HG03095 (cell line): ENCODE measurements around the gene DUSP1.

Experiments
- ATAC-seq: cut with Tn5 transposase; IDR thresholded peaks from one replicate; pipeline ENCODE4 v1.9.1; 2021; ENCODE audit warnings: moderate library complexity; ENCODE audit not compliant: unreplicated experiment

Gene DUSP1

GRCh38 chr5:172745838-172746237 is 25.2 kb downstream of the DUSP1 start:
- ATAC-seq, result no peak

DNA sequence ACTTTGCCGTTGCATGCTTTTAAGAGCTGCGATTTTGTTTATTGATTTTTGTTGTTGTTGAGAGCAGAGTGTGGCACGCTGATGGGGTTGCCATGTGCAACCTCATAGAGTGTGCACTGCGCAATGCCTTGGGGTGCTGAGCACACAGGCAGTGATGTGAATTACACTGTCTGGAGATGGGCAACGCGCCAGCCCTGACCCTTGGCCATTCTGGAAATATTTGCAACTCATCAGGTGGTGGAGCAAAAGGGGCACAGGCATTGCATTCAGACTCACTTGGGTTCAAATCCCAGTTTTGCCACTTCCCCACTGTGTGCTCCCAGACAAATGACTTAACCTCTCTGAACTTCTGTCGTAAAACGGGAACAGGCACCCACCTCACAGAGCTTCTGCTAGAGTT is 25.6 kb downstream of the DUSP1 start:
- ATAC-seq, result no peak

- ATAC-seq, result no peak
Measured at GRCh38 chr5:172744123-172745104, 26.6 kb downstream of the DUSP1 start.

GRCh38 chr5:172743112-172743959 is 27.7 kb downstream of the DUSP1 start:
- no peak for ATAC-seq

DNA sequence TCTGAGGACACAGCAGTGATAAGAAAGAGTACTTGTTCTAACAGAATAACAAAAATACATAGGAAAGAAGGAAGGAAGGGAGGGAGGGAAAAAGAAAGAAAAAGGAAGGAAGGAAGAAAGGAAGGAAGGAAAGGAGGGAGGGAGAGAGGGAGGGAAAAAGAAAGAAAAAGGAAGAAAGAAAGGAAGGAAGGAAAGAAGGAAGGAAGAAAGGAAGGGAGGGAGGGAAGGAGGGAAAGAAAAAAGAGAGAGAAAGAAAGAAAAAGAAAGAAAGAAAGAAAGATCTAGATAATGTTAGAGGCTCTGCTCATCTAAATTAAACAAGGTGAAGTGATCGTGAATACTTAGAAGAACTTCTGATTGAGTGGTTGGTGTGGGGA is 29.8 kb downstream of the DUSP1 start:
- no peak for ATAC-seq

DNA sequence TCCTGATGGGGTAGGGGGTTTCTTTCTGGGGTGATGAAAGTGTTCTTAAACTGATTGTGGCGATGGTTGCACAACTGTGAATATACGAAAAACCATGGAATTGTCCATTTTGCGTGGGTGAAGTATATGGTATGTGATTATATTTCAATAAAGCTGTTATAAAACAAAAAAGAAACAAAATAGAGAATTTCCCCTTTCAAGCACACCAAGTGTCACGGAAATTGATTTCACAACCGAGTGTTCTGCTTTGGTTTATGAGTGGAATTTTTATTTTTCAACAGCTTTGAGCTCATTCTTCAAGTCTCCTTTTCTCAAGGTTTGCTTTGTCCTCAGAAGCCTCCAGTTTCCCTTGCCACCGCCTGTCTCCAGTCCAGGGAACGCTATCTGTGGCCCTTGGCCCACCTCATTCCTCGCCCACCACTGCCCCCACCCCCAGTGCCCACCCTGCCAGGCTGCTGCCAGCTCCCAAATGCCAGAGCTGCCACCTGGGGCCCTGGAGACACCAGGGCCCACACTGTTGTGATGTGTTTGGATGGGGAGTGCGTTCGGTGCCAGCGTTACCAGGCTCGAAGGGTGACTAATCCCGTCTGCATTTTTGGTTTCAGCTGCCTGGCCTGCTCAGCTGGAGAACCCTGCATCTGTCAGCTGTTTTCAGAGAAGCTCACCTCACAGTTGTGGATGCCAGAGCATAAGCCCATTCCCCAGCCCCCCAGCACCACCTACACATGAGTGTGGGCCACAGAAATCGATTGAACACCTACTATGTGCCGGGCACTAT is 30.4 kb downstream of the DUSP1 start:
- ATAC-seq, result no peak

GRCh38 chr5:172739375-172739774 is 31.6 kb downstream of the DUSP1 start:
- no peak for ATAC-seq

GRCh38 chr5:172736508-172737135 is 34.4 kb downstream of the DUSP1 start:
- no peak for ATAC-seq

GRCh38 chr5:172735141-172735831 is 35.7 kb downstream of the DUSP1 start:
- no peak for ATAC-seq

DNA sequence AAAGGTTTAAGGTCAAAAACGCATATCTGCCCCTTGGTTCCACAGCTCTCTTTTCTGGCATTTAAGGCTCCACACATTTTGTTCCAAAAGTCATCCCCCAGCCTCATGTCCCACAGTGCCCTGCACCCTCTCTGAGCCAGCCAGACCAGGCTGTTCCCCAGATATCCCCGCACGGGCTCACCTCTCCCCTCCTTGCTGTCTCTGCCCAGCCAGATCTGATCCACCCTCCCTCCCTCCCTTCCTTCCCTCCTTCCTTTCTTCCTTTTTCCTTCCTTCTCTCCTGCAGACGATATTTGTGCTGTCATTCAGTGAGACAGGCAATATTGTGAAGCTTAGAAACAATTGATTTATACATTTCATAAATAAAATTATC is 37.0 kb downstream of the DUSP1 start:
- no peak for ATAC-seq

GRCh38 chr5:172733131-172733973 is 37.6 kb downstream of the DUSP1 start:
- no peak for ATAC-seq

DNA sequence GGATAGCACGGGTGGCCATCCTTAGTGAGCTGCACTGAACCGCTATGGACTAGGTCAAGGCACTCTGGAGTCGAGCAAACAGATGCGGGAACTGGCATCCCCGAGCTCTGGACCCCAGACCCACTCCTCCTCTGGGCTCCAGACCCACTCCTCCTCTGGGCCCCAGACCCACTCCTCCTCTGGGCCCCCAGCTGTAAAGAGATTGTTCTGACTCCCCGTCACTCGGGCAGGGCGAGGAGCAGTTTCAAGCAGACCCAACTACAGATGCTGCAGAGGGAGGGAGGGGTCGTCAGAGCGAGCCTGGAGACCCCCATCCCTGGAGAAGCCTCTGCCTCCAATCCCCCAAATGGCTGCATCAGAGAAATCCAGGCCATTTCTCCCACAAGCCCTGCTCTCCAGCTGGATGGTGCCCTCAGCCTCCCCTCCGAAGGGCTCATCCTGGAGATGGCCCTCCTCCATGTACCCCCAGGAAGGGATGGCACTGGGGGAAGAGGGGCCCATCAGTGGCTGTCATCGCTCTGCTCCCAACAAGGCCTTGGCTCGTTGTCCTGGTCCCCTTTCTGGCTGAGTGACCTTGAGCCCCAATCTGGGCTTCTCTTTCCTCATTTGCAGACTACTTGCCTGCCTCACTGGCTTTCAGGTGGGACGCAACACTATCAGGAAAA is 38.7 kb downstream of the DUSP1 start:
- ATAC-seq, result no peak

DNA sequence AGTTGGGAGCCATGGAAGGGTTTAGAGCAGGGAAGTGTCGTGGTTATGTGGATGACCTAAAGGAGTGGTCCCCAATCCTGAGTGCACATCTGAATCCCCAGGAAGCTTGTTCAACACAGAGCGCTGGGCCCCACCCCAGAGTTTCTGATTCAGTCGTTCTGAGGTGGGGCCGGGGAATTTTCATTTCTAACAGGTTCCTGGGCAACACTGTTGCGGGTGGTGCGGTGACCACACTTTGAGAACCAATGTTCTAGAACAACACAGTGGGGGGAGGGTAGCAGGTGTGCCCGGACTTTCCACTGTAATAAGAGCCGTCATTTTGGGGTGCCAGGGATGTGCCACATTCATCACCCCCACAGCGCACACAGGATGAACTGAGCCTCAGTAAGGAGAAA is 39.3 kb downstream of the DUSP1 start:
- ATAC-seq, result no peak

DNA sequence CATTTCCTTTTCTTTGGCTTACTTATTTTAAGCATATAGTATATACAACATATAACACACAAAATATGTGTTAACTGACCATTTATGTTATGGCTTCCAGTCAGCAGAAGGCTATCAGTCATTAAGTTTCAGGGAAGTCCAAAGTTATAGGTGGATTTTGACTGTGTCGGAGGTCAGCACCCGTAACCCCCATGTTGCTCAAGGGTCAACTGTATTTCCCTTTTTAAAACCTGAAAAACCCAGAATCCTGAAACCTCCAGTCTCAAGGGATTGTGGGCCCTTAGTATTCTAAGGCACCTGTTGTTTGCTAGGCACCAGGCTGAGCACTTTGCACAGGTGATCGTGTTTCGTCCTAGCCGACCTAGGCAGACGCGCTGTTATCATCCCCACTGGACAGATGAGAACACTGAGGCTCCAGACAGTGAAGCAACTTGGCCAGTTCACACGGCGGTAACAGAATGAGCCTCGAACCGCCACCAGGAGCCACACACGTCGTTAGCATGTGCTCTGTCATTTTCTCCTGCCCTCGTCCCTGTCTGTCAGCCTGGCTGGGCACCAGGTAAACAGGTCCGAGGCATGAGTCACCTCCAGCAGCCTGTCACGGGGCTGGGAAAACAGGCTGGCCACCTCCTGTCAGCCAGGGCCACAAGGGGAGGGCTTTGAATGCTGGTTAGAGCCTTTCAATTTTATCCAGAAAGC is 39.9 kb downstream of the DUSP1 start:
- no peak for ATAC-seq

- ATAC-seq, result no peak
Measured at GRCh38 chr5:172730222-172730621, 40.8 kb downstream of the DUSP1 start.

DNA sequence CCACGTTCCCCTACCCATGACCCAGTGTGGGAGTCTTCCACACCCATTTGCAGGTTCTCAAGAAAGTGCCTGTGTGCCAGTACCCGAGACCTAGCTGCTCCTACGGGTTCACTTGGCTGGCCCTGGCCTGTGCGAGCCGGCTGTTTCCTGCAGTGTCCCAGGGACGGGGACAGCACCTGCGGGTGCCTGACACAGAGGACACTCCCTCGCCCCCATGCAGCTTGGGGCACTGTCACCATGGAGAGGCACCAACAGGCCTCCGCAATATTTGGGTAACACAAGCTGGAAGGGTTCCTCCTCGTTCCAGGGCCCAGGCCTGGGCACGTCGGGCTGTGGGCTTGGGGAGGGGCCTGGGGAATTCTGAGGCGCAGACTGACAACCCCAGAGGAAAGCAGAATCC is 41.4 kb downstream of the DUSP1 start:
- no peak for ATAC-seq

DNA sequence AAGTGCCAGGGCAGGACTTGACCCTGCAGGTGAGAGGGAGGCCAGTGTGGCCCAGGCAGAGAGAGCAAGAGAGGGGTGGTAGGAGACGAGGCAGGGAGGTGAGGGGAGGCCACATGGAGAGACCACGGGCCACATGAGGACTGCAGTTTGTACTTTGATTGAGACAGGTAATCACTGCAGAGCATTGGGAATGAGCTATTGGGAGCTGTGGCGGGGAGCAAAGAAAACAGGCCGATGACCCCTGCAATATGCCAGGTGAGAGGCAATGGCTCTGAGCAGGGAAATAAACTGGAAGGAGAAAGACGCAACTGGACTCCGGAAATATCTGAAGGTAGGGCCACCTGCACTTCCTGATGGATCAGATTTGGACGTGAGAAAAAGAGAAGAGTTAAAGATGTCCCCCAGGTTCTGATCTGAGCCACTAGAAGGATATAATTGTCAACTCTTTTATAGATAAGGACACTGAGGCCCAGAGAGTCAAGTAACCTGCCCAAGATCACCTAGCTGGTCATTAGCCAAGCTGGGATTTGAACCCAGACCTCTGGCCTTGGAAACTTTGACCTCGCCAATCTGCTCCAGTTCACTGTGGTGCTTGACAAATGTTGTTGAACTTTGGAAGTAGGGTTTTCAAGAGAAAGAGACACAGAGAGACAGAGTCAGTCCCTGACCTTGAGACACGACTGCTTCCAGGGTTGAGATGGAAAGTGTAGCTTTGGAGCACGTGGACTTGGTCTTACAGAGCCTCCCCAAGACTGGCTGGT is 42.3 kb downstream of the DUSP1 start:
- ATAC-seq, result no peak
